ENCODE results near the gene DDI1. TPM values are rescaled to one million over a fixed set of nuclear protein-coding genes. Genes with fewer than 3 reads are reported as not detected.

The DDI1 gene
- total RNA-seq, 2 donors from 2014 or later = not detected

GRCh38 chr11:104060004-104060794 lies 23.8 kb downstream of the DDI1 start:
- H3K4me1 ChIP-seq = peaks cover 13% of the 10 kb centered on the region
- no peaks in the 10 kb centered on the region for H3K36me3 ChIP-seq (replicated peaks in 1 of 2; ENCODE audit: insufficient read depth in 1 of 2, low read depth in 2 of 2)
- 70 to 76% methylated on average over 3 of the region's 3 CpGs for WGBS, 2 donors
- H3K27ac ChIP-seq = peak overlapping the region in 2 of 4 donors; percentile 42 to 52
- TF ChIP-seq CTCF (IDR thresholded peaks at IDR 0.05) (no peak), POLR2A (IDR thresholded peaks at IDR 0.05) (no peak)
- H3K27me3 ChIP-seq = no peaks in the 10 kb centered on the region
- H3K9me3 ChIP-seq = no peaks in the 10 kb centered on the region
- intact Hi-C loops (cut with DNase I) = no loop called here
- DNase-seq (no peak), ATAC-seq (peak; percentile 53)
- no peak overlapping the region for H3K4me3 ChIP-seq

- H3K4me3 ChIP-seq = no peak overlapping the region
- DNase-seq (no peak), ATAC-seq (no peak)
- no peak overlapping the region for H3K27ac ChIP-seq
- 76 to 86% methylated on average over 1 of the region's 1 CpG for WGBS, 2 donors
- H3K9me3 ChIP-seq = no peaks in the 10 kb centered on the region
- intact Hi-C loops (cut with DNase I) = no loop called here
- no peaks in the 10 kb centered on the region for H3K36me3 ChIP-seq (replicated peaks in 1 of 2; ENCODE audit: insufficient read depth in 1 of 2, low read depth in 2 of 2)
- no peak for TF ChIP-seq CTCF (IDR thresholded peaks at IDR 0.05)
- no peak for TF ChIP-seq POLR2A (IDR thresholded peaks at IDR 0.05)
- no peaks in the 10 kb centered on the region for H3K27me3 ChIP-seq
- peaks cover 8% of the 10 kb centered on the region for H3K4me1 ChIP-seq
These were observed 24.4 kb downstream of the DDI1 start for GRCh38 chr11:104060820-104061219.

GRCh38 chr11:104061853-104062521 lies 25.5 kb downstream of the DDI1 start:
- intact Hi-C loops (cut with DNase I) = no loop called here
- peaks cover 8% of the 10 kb centered on the region for H3K4me1 ChIP-seq
- no peak for ATAC-seq
- TF ChIP-seq POLR2A (IDR thresholded peaks at IDR 0.05) (no peak), CTCF (IDR thresholded peaks at IDR 0.05) (no peak)
- H3K9me3 ChIP-seq = no peaks in the 10 kb centered on the region
- no peak overlapping the region for H3K27ac ChIP-seq
- H3K4me3 ChIP-seq = no peak overlapping the region
- no peaks in the 10 kb centered on the region for H3K36me3 ChIP-seq (replicated peaks in 1 of 2; ENCODE audit: insufficient read depth in 1 of 2, low read depth in 2 of 2)
- DNase-seq = no peak
- 83 to 88% methylated on average over 9 of the region's 9 CpGs for WGBS, 2 donors
- H3K27me3 ChIP-seq = no peaks in the 10 kb centered on the region

- DNase-seq = no peak
- H3K9me3 ChIP-seq = no peaks in the 10 kb centered on the region
- no peak for ATAC-seq
- H3K4me1 ChIP-seq = peaks cover 8% of the 10 kb centered on the region
- H3K27me3 ChIP-seq = no peaks in the 10 kb centered on the region
- no peaks in the 10 kb centered on the region for H3K36me3 ChIP-seq (replicated peaks in 1 of 2; ENCODE audit: insufficient read depth in 1 of 2, low read depth in 2 of 2)
- 83 to 91% methylated on average over 5 of the region's 5 CpGs for WGBS, 2 donors
- intact Hi-C loops (cut with DNase I) = no loop called here
- no peak overlapping the region for H3K4me3 ChIP-seq
- H3K27ac ChIP-seq = no peak overlapping the region
- TF ChIP-seq CTCF (IDR thresholded peaks at IDR 0.05) = no peak
- no peak for TF ChIP-seq POLR2A (IDR thresholded peaks at IDR 0.05)
These were observed 27.7 kb downstream of the DDI1 start for GRCh38 chr11:104064034-104064630.
